Right ventricle myocardium inferior (tissue), 1 donor: ENCODE data around the gene ZNF496. TPM values are rescaled to one million over a fixed set of nuclear protein-coding genes. Genes with fewer than 3 reads are reported as not detected.
"Not testable (repeated sequence)": the region's sequence is repeated elsewhere in the genome, so short reads cannot be mapped to it uniquely, and the experiment has no call there.

Experiments
- ATAC-seq: fragments of 200-7000 bp; cut with Tn5 transposase; one replicate; pipeline ENCODE4 v1.9.1; 2020; ENCODE audit warnings: mild to moderate bottlenecking, moderate library complexity
- DNase-seq: peaks from one replicate; pipeline ENCODE4 v3.0.0; 2021; ENCODE audit errors: missing footprints
- intact Hi-C: fragments of 100-400 bp; cut with DNase I; formaldehyde crosslinking; loops from one replicate; pipeline ENCODE4 v1.11.0; 2022
- total RNA-seq: library from RNA; stranded (reverse); fragmentation: NEBNext Ultra II Directional; extraction: Animal tissue kit (Norgen Biotek cat#: 25700); gene quantifications from one replicate; pipeline ENCODE4 v1.2.1, GENCODE V29; 2021
- donor health status: DM: no; HTN: yes; CAD: no; lungs with severe emphysema.

ZNF496 gene
- total RNA-seq, 1 donor from 2014 or later, result 10.5 TPM

GRCh38 chr1:247360991-247361731 lies 29.5 kb upstream of the ZNF496 start:
- intact Hi-C loops, result no loop called here
- ATAC-seq, result peak; percentile 77
- no peak for DNase-seq

- DNase-seq, result no peak
Observed at GRCh38 chr1:247360116-247360898, 28.6 kb upstream of the ZNF496 start.

DNA sequence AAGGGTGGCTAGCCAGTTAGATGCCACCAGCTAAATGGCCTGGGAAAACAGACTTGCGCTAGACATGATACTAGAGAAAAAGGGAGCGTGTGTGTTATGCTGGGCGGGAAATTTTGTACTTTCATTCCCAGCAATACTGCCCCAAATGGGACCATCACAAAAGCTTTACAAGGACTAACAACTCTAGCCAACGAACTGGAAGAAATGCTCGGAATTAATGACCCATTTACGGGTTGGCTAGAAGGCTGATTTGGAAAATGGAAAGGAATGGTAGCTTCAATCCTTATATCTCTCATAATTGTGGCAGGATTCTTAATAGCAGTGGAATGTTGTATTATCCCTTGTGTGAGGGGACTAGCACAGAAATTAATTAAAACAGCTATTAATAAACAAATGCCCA lies 27.9 kb upstream of the ZNF496 start:
- intact Hi-C loops, result no loop called here
- ATAC-seq (no peak), DNase-seq (no peak)

More at GRCh38 chr1:247360116-247360898, 28.6 kb upstream of the ZNF496 start:
- no peak for ATAC-seq
- intact Hi-C loops, result no loop called here

GRCh38 chr1:247358920-247359319 lies 27.3 kb upstream of the ZNF496 start:
- intact Hi-C loops, result no loop called here
- DNase-seq (no peak), ATAC-seq (no peak)

- no peak for DNase-seq
- ATAC-seq, result peak; percentile 67
- intact Hi-C loops, result no loop called here
Observed at GRCh38 chr1:247357781-247358211, 26.1 kb upstream of the ZNF496 start.

DNA sequence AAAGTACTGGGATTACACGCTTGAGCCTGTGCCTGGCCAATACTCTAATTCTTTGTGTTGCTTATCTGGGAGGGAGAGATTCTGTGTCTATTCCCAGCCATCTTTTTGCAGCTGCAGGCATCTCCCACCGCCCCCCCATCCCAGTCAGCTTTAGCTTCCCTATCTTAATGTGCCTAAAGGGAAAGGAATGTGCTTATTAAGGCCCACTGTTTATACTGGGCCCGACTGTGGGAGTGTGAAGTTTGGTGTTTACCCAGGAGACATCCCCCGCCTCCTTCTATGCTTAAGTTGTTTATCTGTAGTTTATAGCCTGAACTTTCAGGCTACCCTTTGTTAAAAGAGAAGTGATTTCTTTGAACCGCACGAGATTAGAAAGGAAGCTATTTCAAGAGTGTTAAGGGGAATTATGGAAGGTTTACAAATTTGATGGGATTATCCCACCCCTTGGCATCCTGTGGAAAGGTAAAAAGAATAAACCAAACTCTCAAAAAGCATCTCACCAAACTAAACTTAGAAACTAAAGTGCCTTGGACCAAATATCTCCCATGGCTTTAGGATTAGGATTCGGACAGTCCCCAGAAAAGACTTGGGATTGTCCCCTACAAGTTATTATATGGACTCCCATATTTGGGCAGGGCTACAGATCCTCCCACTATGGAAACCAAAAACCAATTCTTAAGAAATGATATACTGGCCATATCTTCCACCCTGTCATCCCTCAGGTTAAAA lies 25.5 kb upstream of the ZNF496 start:
- intact Hi-C loops, result no loop called here
- no peak for DNase-seq
- ATAC-seq, result peak; percentile 58

- DNase-seq, ATAC-seq, intact Hi-C loops: not testable (repeated sequence)
Observed at GRCh38 chr1:247355160-247355559, 23.5 kb upstream of the ZNF496 start.

GRCh38 chr1:247352175-247352574 lies 20.5 kb upstream of the ZNF496 start:
- ATAC-seq (no peak), DNase-seq (no peak)
- intact Hi-C loops, result no loop called here

- intact Hi-C loops, result no loop called here
- no peak for DNase-seq
- no peak for ATAC-seq
Observed at GRCh38 chr1:247350587-247350986, 18.9 kb upstream of the ZNF496 start.

DNA sequence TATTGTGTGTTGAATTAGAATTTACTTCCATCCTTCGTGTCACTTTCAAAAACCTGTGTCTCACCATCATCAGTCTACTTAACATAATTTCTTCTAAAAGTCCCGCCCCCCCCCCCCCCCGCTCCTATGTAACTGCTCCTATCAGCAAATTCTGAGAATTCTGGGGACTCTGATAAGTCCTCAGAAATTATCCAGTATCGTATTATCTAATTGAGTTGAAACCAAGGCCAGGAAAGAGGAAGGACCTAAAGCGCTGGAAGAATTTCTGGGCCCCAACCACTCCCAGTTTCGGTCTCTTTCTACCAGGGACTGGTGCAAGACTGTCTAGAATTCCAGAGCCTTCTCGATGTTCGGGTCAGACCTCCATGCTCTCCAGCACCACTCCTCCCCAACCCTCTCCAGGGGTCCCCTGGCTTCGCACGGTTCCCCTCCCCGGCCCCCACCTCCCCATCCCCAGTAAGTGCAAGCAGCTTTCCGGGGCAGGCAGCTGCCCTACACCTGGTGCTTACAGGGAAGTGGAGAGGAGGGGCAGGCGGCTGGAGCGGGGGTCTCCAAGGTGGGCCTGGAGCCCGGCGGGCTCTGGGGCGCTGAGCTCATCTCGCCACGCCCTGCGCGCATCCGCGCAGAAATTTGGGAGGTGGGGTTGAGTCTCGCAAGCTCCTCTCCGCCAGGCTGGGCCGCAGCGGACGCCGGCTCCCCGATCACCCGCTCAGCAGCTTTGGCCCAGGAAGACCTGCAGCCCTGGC lies 16.0 kb upstream of the ZNF496 start:
- intact Hi-C loops, result no loop called here
- ATAC-seq (peak; percentile 55), DNase-seq (no peak)

DNA sequence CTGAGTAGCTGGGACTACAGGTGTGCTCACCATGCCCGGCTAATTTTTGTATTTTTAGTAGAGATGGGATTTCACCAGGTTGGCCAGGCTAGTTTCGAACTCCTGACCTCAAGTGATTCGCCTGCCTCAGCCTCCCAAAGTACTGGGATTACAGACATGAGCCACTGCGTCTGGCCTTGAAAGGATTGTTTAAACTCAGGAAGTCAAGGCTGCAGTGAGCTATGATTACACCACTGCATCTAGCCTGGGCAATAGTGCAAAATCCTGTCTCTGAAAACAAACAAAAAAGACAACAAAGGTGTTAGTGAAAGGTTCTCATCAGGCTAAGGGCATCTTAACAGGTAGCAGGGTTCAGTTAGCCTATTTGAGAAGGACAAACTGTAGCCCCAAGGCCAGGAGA lies 14.2 kb upstream of the ZNF496 start:
- no peak for DNase-seq
- ATAC-seq, result no peak
- intact Hi-C loops, result no loop called here

DNA sequence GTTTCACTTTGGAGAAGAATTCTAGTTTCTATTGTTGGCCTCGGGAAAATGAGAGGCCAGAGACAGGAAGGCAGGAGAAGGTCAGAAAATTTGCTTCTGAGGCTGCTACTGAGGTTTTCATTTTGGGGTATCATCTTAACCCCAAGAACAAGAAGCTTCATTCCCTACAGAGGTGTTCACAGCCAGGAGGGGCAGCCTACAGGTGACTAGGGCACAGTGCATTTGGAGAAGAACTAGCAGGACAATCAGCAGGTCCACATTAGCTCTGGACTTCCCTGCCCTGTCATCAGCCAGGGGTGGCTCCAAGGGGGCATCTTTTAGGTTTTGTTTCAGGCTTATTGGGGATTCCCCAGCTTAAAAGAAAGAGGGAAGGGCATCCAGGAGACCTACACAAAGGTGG lies 12.1 kb upstream of the ZNF496 start:
- no peak for ATAC-seq
- DNase-seq, result no peak
- intact Hi-C loops, result no loop called here

GRCh38 chr1:247338723-247339275 lies 7.1 kb upstream of the ZNF496 start:
- DNase-seq (no peak), ATAC-seq (no peak)
- intact Hi-C loops, result loop anchor here (10.0 kb wide), 1 partner anchor 234 kb away; the partner anchor contains the start of gene ZNF669

- ATAC-seq (no peak), DNase-seq (no peak)
- intact Hi-C loops, result loop anchor here (10.0 kb wide), 1 partner anchor 233 kb away; the partner anchor contains the start of gene ZNF669
Observed at GRCh38 chr1:247337961-247338360, 6.3 kb upstream of the ZNF496 start.

DNA sequence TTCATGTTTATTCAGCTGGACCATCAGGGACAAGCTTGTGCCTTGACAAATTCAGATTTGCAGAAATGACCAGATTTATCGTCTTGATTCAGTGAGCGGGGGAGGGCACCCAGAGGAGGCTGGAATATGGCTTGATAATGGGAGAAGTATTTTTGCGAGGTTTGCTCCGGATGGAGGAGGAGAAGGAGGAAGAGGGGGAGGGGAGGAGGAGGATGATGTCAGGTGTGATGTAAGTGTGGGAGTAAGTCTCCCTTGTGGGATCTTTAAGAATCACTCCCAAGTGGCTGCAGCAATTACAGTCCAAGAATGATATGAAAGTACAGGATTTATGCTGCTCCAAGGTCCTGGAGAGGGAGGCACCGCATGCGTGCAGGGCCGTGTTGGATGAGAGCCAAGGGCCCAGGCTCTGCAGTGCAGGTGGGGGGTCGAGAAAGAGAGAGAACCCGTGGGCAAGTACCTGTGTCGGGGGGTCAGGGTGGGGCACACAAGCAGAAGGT lies 5.6 kb upstream of the ZNF496 start:
- ATAC-seq (no peak), DNase-seq (no peak)
- intact Hi-C loops, result loop anchor here (10.0 kb wide), 1 partner anchor 232 kb away; the partner anchor contains the start of gene ZNF669

GRCh38 chr1:247336390-247336789 lies 4.7 kb upstream of the ZNF496 start:
- DNase-seq, result no peak
- no peak for ATAC-seq
- intact Hi-C loops, result loop anchor here (10.0 kb wide), 1 partner anchor 232 kb away; the partner anchor contains the start of gene ZNF669

DNA sequence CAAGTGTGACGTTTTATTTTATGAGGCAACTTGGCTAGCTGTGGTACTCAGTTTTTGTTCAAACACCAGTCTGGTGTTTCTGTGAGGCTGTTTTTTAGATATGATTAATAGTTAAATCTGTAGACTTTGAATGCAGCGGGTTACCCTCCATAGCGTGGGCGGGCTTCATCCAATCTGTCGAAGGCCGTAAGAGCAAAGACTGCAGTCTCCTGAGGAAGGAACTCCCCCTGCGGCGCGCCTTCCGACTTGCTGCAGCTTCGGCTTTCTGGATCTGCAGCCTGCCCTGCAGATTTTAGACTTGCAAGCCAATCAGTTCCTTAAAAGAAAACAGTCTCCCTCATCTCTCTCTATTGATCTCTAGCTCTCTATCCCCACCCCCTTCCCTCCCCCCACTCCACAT lies 4.2 kb upstream of the ZNF496 start:
- DNase-seq (no peak), ATAC-seq (no peak)
- intact Hi-C loops, result loop anchor here (10.0 kb wide), 1 partner anchor 231 kb away; the partner anchor contains the start of gene ZNF669
